ENCODE results near the gene TUBB2B. TPM values are rescaled to one million over a fixed set of nuclear protein-coding genes. Genes with fewer than 3 reads are reported as not detected.

Gene TUBB2B
- total and polyA plus RNA-seq, 9 of the 15 experiments (the other 6 are each of a cell fraction or from before 2014, with no cell fraction given) = 0.11 to 9.7 (median 4.6) TPM

DNA sequence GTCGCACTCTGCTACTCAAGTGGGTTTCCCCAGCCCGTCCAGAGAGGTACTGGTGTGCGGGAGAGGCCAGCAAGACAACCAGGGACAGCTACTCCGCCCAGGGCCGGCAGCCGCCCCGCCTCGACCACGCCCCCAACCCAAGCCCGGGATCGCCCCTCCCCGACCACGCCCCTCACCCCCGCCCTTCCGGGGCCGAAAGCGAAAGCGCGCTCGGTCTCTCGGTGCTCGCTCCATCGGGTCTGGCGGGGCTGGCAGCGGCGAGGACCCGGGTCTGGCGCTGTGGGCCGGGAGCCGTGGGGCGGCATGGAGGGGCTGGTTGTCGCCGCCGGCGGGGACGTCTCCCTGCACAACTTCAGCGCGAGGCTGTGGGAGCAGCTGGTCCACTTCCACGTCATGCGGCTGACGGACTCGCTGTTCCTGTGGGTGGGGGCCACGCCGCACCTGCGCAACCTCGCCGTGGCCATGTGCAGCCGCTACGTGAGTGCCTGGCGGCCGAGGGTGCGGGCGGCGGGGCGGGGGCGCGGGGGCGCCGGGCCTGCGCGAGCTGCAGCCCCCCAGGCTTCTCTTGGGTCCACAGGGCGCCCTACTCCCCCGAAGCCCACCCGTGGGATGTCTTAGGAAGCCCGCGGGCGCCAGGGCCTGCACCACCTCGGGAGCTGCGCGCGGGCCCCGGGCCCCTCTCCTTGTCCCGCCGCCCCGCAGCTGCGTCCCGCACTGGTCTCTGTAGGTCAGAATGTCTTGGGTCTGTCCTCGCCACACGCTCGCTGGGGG lies 31.5 kb upstream of the TUBB2B start, which contains the start of gene PSMG4 (continued):
- TF ChIP-seq, protein P1, sequence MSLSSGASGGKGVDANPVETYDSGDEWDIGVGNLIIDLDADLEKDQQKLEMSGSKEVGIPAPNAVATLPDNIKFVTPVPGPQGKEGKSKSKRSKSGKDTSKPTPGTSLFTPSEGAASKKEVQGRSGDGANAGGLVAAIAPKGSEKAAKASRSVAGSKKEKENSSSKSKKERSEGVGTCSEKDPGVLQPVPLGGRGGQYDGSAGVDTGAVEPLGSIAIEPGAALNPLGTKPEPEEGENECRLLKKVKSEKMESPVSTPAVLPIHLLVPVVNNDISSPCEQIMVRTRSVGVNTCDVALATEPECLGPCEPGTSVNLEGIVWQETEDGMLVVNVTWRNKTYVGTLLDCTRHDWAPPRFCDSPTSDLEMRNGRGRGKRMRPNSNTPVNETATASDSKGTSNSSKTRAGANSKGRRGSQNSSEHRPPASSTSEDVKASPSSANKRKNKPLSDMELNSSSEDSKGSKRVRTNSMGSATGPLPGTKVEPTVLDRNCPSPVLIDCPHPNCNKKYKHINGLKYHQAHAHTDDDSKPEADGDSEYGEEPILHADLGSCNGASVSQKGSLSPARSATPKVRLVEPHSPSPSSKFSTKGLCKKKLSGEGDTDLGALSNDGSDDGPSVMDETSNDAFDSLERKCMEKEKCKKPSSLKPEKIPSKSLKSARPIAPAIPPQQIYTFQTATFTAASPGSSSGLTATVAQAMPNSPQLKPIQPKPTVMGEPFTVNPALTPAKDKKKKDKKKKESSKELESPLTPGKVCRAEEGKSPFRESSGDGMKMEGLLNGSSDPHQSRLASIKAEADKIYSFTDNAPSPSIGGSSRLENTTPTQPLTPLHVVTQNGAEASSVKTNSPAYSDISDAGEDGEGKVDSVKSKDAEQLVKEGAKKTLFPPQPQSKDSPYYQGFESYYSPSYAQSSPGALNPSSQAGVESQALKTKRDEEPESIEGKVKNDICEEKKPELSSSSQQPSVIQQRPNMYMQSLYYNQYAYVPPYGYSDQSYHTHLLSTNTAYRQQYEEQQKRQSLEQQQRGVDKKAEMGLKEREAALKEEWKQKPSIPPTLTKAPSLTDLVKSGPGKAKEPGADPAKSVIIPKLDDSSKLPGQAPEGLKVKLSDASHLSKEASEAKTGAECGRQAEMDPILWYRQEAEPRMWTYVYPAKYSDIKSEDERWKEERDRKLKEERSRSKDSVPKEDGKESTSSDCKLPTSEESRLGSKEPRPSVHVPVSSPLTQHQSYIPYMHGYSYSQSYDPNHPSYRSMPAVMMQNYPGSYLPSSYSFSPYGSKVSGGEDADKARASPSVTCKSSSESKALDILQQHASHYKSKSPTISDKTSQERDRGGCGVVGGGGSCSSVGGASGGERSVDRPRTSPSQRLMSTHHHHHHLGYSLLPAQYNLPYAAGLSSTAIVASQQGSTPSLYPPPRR (CRISPR knock-in tag; IDR thresholded peaks at IDR 0.05; ENCODE audit: borderline replicate concordance) = peak; percentile 82
- TF ChIP-seq SIRT6 (IDR thresholded peaks at IDR 0.05; ENCODE audit: low read depth, low read length) = no peak
- no peak for TF ChIP-seq TRIM28 (IDR thresholded peaks at IDR 0.05)
- TF ChIP-seq LEF1 (IDR thresholded peaks at IDR 0.05) = no peak
- TF ChIP-seq ZNF511 (CRISPR knock-in tag; IDR thresholded peaks at IDR 0.05) = no peak
- TF ChIP-seq ZNF830 (CRISPR knock-in tag; IDR thresholded peaks at IDR 0.05) = no peak
- TF ChIP-seq STAT5A (IDR thresholded peaks at IDR 0.05; ENCODE audit: borderline replicate concordance, low read length) = no peak
- TF ChIP-seq HMG20B (CRISPR knock-in tag; IDR thresholded peaks at IDR 0.05) = no peak
- no peak for TF ChIP-seq SPI1 (IDR thresholded peaks at IDR 0.05; ENCODE audit: borderline replicate concordance, low read depth, low read length)
- no peak for TF ChIP-seq ZNF644 (tag; IDR thresholded peaks at IDR 0.05; ENCODE audit: low read depth)
- TF ChIP-seq GABPB1 (CRISPR knock-in tag; IDR thresholded peaks at IDR 0.05) = peak; percentile 76
- TF ChIP-seq TCFL5 (CRISPR knock-in tag; conservative IDR thresholded peaks at IDR 0.05) = no peak
- no peak for TF ChIP-seq GTF2E2 (tag; IDR thresholded peaks at IDR 0.05)
- TF ChIP-seq SP2 (IDR thresholded peaks at IDR 0.05; ENCODE audit: extremely low read depth, low read depth, low read length, poor library complexity, severe bottlenecking) = no peak
- TF ChIP-seq, protein P2, sequence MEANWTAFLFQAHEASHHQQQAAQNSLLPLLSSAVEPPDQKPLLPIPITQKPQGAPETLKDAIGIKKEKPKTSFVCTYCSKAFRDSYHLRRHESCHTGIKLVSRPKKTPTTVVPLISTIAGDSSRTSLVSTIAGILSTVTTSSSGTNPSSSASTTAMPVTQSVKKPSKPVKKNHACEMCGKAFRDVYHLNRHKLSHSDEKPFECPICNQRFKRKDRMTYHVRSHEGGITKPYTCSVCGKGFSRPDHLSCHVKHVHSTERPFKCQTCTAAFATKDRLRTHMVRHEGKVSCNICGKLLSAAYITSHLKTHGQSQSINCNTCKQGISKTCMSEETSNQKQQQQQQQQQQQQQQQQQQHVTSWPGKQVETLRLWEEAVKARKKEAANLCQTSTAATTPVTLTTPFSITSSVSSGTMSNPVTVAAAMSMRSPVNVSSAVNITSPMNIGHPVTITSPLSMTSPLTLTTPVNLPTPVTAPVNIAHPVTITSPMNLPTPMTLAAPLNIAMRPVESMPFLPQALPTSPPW (CRISPR knock-in tag; IDR thresholded peaks at IDR 0.05) = peak; percentile 93
- TF ChIP-seq ZNF445 (CRISPR knock-in tag; IDR thresholded peaks at IDR 0.05; ENCODE audit: low read depth) = no peak
- TF ChIP-seq ZNF274 (IDR thresholded peaks at IDR 0.05; ENCODE audit: borderline replicate concordance, low read depth, low read length) = no peak
- TF ChIP-seq ETS2 (tag; IDR thresholded peaks at IDR 0.05; ENCODE audit: borderline replicate concordance, poor library complexity, severe bottlenecking) = no peak
- TF ChIP-seq KAT2B (IDR thresholded peaks at IDR 0.05; ENCODE audit: low read depth, low read length) = no peak
- TF ChIP-seq, protein P3, sequence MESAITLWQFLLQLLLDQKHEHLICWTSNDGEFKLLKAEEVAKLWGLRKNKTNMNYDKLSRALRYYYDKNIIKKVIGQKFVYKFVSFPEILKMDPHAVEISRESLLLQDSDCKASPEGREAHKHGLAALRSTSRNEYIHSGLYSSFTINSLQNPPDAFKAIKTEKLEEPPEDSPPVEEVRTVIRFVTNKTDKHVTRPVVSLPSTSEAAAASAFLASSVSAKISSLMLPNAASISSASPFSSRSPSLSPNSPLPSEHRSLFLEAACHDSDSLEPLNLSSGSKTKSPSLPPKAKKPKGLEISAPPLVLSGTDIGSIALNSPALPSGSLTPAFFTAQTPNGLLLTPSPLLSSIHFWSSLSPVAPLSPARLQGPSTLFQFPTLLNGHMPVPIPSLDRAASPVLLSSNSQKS (CRISPR knock-in tag; IDR thresholded peaks at IDR 0.05) = no peak
